Urothelium cell line (cell line): ENCODE measurements around the gene ZNF581.

Experiments
- DNase-seq: peaks from one replicate; pipeline ENCODE4 v3.0.0; 2011; ENCODE audit warnings: low spot score, mixed read lengths
- FAIRE-seq: peaks from 2 replicates; lab custom pipeline; 2011; peaks lifted over from hg19 to GRCh38; lab: Jason Lieb, UNC

Gene ZNF581

DNA sequence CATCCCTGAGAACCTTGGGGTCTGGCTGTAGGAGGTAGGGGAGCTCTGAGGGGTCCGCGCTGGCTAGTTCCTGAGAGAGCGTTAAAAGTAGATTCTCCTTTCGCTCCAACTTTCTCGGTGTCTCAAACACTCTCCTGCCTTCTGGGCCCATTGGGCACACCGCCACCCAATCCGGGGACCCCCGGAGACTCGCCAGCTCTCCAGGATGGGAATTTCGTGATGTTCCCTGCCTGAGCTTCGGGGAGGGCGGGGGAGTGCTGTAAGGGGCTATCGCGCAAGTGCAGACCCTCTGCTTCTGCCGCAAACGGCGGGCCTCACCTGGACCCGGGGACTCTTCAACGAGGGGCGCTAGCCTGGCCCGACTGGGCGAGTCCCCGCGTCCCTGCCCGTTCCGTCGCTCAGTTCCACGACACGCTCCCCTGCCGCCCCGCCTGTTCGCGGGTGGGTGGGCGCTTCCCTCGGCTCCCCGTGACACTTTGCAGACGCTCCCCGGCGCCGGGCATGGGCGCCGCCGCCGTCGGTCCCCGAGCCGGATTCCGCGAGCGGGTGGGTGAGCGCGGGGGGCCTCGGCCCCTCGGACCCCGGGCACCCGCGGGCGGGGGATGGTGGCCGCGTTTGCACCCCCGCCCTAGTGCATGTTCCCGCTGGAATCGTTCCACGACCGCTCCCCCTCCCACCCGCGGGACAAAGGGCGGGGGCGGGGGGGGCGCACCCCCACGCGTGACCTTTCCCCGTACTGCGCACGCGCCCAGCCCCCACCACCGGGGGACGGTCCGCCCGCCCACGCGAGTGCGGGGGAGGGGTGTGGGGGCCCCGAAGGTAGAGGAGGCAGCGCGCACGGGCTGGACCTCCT, 4.5 kb downstream of the ZNF581 start, which contains the start of gene CCDC106:
TSS of gene CCDC106 (plus strand) at position 481 of the 853 bp plus-strand sequence. CDS start 835 bp downstream, outside the sequence.
- FAIRE-seq (no peak), DNase-seq (peak; percentile 46)

DNA sequence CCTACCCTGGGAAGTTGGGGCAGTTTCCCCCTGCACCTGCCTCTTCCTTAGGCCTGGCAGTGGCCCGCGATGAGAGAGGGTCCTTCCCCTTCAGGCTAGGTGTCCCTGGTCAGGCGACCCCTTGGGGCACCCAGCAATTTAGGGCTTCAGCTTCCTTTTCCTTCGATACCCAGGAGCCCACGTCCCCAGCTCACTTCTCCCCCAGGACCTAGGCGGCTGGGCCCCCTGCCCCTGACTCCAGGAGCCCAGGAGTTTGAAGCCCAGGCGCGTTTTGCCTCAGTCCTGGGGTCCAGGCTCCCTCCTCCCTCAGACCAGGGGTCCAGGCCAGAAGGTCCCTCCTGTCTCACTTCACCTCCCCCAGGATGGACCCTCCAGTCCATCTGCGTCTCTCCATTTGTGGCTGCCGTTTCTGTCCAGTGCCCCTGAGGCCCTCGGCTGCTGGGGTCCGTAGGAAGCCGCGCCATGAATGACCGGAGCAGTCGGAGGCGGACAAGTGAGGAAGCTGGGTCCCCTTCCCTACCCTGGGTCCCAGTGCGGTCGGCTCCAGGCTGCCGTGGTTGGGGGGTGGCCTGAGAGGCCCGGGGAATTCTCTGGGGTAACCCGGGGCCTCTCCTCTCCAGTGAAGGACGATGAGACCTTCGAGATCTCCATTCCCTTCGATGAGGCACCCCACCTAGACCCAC, 5.3 kb downstream of the ZNF581 start:
- FAIRE-seq (no peak), DNase-seq (no peak)

GRCh38 chr19:55649268-55650125, 6.0 kb downstream of the ZNF581 start:
- DNase-seq = no peak
- FAIRE-seq = no peak

GRCh38 chr19:55650126-55650557, 6.7 kb downstream of the ZNF581 start:
- FAIRE-seq (no peak), DNase-seq (no peak)

DNA sequence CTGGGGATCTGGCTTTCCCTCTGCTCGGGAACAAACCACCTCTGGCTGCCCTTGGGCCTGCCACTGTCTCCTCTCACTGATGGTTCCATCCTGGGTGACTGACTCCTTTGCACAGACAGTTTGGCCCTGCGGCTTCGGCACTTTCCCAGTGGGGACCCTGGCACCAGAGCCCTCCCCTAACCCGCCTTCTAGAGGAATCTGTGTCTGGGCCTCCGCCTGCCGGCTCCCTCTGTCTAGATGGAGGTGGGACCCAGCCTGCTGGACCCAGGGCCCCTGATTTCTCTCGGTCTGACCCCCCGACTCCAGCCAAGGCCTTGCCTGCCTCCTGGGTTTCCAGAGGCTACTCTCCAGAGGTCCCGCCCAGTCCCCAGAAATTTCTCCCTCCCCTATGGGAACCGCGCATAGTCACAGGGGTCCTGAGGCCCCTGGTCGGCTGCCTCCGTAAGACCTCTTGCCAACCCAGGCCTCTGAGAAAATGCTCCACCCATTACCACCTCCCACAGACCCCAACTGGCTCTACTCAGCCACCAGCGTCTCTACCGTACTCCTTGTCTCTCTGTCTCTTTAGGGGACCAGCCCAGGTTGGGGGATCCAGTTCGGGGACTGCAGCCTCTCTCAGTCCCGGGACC, 7.3 kb downstream of the ZNF581 start:
- FAIRE-seq = no peak

DNA sequence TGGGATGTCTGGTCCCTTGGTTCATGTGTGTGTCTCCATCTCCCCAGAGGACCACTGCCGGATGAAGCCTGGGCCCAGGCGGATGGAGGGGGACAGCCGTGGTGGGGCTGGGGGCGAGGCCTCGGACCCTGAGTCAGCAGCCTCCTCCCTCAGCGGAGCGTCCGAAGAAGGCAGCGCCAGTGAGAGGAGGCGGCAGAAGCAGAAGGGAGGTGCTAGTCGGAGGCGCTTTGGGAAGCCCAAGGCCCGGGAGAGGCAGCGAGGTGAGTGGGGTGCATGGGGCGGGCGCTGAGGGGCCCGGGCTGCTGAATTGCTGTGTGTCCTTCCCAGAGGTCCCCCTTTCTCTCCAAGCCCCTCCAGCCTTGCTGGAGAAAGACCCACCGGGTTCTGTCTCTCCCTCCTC, 7.8 kb downstream of the ZNF581 start:
- DNase-seq (no peak), FAIRE-seq (no peak)

More for the DNA sequence above, 7.3 kb downstream of the ZNF581 start:
- DNase-seq = no peak

DNA sequence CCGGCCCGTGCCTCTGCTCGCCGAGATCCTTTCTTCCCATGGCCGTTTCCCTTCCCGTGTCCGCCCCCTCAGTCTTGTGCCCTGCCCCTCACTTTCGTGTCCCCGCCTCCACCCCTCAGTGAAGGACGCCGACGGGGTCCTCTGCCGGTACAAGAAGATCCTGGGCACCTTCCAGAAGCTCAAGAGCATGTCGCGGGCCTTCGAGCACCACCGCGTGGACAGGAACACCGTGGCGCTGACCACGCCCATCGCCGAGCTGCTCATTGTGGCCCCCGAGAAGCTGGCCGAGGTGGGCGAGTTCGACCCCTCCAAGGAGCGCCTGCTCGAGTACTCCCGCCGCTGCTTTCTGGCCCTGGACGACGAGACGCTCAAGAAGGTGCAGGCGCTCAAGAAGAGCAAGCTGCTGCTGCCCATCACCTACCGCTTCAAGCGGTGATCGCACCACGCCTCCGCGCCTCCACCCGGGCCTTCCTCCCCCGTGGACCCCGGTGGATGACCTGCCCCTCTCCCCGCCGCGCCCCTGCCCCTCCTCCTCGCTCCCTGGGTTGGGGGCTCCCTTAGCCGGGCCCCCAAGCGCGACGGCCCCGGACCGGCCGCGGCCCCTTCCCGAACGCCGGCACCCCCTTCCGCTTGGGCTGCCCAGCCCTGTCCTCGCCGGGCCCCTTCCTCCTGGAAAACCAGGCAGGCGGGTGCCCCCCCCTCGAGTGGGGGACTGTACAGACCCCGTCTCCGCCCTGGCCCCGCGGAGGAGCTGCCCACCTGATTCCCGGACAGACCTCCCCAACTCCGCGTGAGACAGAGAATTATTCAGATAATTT, 9.1 kb downstream of the ZNF581 start:
- no peak for DNase-seq
- no peak for FAIRE-seq

DNA sequence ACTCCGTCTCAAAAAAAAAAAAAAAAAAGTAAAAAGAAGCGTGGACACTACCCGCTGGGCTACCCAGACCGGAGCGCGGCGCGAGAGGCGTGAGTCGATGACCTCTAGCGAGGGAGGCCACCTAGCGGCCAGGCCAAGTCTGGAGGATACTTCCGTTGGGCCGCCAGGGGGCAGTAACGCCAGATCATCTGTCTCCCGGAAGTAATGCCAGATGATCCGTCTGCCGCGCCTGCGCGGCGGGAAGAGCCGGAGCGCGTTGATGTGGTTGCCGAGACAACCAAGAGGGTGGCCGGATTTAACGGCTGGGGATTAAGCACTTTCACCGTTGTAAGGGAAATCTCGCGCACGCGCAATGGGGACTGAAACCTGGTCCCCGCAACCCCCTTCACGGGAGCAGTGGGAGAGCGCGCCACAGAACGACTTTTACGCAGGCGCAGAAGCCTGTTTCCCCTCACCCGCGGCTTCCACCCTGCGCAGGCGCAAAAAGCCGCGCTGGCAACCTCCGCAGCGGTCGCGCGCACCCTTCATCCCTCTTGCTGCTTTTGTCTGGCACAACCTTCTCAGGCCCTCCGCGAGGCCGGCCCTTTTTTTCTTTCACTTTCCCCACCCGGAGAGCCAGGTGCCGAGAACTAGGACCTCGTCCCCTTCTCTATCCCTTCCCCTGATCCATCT, 10.3 kb downstream of the ZNF581 start:
- peak; percentile 91 for FAIRE-seq

DNA sequence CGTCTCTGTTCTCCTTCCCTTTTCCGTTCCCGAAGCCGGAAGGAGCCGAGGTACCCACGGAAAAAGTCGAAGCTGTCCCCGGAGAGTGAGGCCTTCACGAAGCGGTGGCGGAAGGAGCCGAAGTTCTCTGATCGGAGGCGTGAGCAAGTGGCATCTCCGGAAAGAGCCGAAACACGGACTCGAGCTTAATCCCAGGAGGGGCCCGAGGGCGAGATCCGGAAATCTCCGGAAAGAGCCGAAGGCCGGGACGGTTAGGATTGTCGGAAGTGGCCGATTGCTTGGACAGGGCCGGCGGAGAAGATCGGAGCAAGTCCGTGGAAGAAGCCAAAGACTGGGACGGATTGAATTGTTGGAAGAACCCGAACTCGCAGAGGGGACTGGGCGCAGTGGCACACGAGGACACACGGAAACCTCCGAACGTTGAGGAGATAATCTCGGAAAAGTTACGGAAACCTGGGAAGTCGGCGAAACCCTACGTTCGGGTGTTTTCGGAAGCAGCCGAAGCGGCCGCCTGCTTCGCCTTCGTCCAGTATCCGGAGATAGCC, 10.9 kb downstream of the ZNF581 start:
- DNase-seq (peak; percentile 78), FAIRE-seq (no peak)

More for the DNA sequence above, 10.3 kb downstream of the ZNF581 start:
- peak; percentile 95 for DNase-seq

GRCh38 chr19:55654868-55655647, 11.6 kb downstream of the ZNF581 start, which contains the start of gene U2AF2:
Gene U2AF2 (plus strand): TSS chr19:55655035. CDS start chr19:55655105, 70 bp downstream.
- peak; percentile 95 for DNase-seq
- peak; percentile 66 for FAIRE-seq

DNA sequence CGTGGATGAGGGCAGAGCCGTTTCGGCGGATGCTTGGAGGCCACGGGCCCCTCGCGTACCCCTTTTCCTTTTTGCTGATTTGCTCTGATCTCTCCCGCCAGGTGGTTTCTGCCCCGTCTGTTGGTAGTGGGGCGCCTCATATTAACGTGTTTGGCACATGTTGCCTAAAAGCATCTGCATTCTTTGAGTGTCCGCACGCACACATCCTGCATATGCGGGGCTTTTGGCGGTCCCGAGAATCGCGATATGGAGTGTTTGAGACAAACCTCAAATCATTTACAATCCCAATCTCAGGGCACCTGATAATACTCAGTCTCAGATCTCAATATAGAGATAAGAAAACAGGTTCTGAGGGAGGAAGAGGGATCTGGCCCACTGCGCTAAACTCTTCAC, 12.2 kb downstream of the ZNF581 start:
- FAIRE-seq (no peak), DNase-seq (no peak)

GRCh38 chr19:55656552-55656951, 13.1 kb downstream of the ZNF581 start:
- FAIRE-seq = no peak
- no peak for DNase-seq

DNA sequence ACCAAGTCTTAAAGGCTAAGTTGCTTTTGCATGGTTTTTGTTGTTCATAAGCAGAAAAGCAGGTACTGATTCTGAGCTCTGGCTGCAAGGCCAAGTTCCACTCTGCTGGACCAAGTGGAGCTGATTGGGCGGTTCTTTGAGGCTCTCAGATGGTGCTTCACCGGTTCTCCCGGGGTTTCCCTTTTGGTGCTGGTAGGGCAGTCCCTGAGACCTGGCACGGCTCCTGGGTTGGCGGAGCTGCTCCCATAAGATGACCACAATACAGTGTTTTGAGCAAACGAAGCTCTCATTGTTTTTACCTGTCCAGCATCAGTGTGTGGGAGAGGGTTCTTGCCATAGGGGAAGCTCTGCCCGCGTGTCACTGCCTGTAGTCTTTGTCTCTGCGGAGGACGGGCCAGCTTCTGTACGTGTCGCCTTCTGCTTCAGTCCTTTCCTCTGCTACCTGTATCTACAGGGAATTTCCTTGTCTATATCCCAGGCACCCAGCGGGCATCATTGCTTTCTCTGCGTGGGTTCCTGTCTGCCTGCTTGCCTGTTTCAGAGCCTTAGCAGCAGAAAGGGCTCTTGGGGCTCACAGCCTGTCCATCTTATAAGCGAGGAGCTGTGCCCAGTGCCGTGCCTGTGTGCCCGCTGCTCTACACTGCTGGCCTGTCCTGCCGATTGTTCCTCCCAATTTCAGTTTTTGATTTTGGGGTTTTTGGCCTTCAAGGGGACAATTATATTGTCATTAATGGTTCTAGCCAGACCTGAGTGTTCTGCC, 13.7 kb downstream of the ZNF581 start:
- DNase-seq (no peak), FAIRE-seq (no peak)

- no peak for FAIRE-seq
- DNase-seq = no peak
These were observed 15.5 kb downstream of the ZNF581 start for GRCh38 chr19:55658846-55659459.

- no peak for FAIRE-seq
- no peak for DNase-seq
These were observed 16.4 kb downstream of the ZNF581 start for GRCh38 chr19:55659822-55660221.

GRCh38 chr19:55660404-55660803, 17.0 kb downstream of the ZNF581 start:
- FAIRE-seq (no peak), DNase-seq (no peak)

GRCh38 chr19:55660991-55661390, 17.5 kb downstream of the ZNF581 start:
- DNase-seq = no peak
- no peak for FAIRE-seq
